ENCODE results near the gene MAN2B2.
"Not testable (repeated sequence)": the region's sequence is repeated elsewhere in the genome, so short reads cannot be mapped to it uniquely, and the experiment has no call there.

MAN2B2 gene

DNA sequence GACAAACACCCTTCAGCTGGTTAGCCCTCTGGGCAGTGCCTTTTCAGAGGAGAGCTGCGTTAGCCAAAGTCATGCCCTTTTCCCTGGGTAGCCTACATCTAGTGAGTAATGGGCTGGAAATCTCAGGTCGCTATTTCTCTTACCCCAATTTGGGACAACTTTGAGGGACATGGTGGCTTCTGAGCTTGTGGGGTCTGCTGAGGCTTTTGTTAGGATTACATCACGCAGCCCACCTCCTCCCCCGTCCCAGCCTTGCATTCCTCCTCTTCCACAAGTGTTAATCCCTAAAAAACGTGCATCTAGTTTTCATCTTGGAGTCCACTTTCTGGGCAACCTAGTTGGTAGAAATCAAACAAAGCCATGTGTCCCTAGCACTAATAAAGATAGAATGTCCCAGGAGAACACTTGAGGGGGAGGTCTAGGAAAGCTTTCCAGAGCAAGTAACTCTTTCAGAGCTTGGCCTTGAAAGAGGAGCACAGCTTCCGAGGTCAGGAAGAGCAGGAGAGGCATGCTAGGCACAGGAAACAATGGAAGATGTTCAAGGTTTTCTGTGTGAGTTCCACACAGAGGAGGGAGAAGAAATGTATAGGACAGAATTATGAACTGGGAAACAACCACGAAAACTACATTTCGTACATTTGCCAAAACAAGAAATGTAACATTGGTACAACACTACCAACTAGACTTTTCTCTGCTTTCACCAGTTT, 68.3 kb downstream of the MAN2B2 start:
- no peak for DNase-seq (ENCODE audit: low read depth)

DNA sequence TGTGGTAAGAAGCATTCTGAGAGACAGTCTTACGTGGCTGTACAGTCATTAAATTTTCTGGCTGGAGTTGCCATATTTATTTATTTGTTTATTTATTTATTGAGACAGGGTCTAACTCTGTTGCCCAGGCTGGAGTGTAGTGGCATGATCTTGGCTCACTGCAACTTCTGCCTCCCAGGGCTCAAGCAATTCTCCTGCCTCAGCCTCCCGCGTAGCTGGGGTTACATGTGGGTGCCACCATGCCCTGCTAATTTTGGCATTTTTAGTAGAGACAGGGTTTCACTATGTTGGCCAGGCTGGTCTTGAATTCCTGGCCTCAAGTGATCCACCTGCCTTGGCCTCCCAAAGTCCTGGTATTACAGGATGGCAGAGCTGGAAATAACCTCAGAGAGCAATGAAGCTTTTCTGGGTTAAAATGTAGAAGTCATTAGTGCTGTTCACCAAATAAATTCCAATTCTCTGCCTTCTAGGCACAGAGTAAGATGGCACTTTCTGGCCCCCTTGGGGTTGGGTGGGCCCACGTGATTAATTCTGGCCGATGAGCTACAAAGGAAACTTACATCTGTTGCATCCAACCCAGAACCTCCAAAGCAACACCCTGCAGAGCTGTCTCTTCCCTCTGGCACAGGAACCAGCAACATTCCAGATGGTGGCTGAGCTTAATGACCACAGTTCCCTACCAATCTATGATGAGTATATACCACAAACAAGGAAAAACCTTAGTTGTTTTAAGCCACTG, 70.0 kb downstream of the MAN2B2 start:
- no peak for DNase-seq (ENCODE audit: low read depth)

GRCh38 chr4:6647169-6647568, 72.2 kb downstream of the MAN2B2 start:
- DNase-seq (ENCODE audit: low read depth) = no peak

DNA sequence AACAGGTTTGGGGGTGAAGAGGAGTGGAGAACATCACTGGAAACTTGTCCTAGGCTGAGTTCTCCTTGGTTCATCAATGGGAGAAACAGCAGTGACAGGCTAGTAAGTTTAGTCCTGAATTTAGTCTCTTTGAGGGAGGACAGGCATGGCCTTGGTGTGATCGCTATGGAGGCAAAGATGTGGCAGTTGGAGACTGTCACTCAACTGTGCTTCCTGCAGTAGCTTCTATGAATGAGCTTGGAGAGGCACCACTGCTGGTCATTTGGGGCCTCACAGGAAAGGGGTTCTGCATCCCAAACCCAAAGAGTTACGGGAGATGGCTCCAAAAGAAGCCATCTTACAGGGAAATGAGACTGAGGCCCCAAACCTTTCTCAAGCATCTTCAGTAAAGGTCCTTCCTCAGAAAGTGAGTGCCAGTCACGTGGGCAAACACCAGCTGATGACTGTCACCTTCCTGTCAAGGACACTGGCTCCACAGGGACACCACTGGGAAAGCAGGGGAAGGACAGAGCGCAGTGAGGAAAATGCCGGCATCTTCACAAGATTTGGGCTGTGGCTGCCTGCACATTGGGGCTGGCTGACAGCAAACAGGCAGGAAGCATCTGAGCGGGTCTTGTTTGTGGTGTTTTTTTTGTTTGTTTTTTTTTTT, 72.7 kb downstream of the MAN2B2 start:
- DNase-seq (ENCODE audit: low read depth) = no peak

DNA sequence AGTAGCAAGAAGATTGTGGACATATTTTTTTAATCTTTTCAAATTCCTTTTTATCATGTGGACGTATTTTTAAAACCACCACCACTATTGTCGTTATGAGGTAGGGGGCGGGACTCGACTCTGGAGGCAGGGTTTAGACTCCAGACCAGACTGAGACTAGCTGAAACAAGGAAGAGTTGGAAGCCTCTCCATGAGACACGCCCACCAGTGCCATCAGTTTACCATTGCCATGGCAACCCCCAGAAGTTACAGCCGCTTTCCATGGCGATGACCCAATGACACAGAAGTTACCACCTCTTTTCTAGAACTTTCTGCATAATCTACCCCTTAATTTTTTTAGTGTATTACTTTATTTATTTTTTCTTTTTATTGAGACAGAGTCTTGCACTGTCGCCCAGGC, 74.2 kb downstream of the MAN2B2 start:
- DNase-seq (ENCODE audit: low read depth) = no peak

GRCh38 chr4:6654211-6654610, 79.2 kb downstream of the MAN2B2 start:
- not testable (repeated sequence) for DNase-seq (ENCODE audit: low read depth)

- not testable (repeated sequence) for DNase-seq (ENCODE audit: low read depth)
These were observed 80.3 kb downstream of the MAN2B2 start for GRCh38 chr4:6655291-6655690.

DNA sequence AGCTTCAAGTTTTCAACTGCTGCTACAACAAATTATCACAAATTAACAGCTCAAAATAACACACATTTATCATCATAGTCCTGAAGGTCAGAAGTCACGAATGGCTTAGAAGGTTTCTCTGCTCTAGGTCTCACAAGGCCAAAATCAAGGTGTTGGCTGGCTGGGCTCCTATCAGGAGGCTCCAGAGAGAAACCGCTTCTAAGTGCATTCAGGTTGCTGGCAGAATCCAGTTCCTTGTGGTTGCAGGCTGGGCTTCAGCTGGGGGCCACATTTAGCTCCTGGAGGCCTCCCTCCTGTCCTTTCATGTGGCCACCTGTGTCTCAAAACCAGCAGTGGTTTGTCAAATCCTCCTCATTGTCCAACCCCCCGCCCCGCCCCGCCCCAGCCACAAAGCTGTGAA, 80.9 kb downstream of the MAN2B2 start:
- DNase-seq (ENCODE audit: low read depth) = no peak

GRCh38 chr4:6657242-6658208, 82.5 kb downstream of the MAN2B2 start:
- DNase-seq (ENCODE audit: low read depth) = no peak

GRCh38 chr4:6658209-6658595, 83.2 kb downstream of the MAN2B2 start:
- DNase-seq (ENCODE audit: low read depth) = no peak

DNA sequence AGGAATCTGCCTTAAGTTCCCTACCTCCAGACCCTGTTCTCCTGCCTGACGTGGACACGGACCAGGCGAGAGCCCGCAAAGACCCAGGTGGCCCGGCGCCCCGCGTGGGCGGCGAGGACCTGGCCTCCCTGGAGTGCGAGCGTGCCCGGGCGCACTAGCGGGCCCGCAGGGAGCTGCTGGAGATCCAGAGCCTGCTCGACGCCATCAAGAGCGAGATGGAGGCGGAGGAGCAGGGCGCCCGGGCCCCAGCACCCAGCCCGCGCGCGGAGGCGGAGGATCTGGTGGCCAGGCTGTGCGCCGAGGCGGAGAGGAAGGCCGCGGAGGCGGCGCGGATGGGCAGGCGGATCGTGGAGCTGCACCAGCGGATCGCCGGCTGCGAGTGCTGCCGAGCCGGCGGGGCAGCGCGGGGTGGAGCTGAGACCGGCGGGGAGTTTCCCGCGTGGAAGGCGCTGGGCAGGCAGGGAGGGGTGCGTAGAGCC, 83.6 kb downstream of the MAN2B2 start:
- no peak for DNase-seq (ENCODE audit: low read depth)

DNA sequence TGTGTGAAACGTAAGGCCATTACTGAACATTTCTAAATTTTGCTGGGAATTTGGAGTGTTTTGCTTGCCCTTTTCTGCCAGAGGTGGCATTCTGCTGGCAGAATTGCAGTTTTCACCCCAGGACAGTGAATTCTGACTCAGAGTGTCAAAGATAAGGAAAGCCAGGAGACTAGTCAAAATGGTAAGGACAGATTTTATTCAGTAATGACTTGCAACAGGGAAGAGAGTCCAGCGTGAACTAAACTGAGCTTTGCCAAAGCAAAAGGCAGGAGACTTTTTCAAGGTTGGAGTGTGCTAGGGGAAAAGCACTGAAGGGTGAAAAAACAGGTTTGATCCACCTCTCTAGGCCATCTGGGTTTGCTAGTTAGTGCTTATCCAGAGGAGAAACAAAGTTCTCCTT, 84.9 kb downstream of the MAN2B2 start:
- DNase-seq (ENCODE audit: low read depth) = no peak

- no peak for DNase-seq (ENCODE audit: low read depth)
These were observed 85.4 kb downstream of the MAN2B2 start for GRCh38 chr4:6660430-6660829.

GRCh38 chr4:6662591-6662990, 87.6 kb downstream of the MAN2B2 start:
- no peak for DNase-seq (ENCODE audit: low read depth)

DNA sequence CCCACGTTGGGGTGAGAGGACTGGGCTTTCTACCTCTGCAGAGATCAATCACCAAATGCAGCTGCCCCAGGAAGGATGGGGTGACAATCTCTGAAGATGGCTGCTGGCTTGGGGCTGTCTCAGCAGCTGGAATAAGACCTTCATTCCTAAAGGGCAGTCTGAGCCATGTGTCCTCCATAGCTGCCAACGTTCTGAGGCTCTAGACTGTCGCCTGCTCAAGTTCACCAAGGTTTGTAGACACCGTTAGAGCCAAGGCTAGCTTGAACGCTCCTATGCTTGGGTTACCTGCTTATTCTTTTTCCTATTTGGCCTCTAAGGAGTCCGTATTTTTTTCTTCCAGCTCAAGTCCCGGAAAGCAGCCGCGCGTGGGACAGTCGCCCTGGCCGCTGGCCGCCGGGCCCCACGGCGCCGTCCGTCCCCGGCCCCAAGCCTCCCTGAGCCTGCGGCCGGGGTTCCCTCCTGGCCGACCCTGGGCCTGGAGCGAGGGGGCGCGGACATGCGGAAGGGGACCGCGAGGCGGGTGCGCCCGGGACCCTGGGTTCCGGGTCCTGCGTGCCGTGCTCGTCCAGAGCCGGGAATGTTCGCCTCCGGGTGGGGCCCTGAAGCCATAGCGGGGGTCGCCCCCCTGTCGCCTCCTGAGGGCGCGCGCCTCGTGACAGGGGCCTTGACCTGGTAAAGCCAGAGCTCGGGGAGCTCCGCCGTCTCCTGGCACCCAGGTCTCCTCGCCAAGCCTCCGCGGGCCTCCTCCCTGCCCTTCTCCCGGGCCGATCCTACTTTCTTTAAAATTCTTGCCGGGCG, 88.8 kb downstream of the MAN2B2 start:
- no peak for DNase-seq (ENCODE audit: low read depth)

GRCh38 chr4:6665320-6665654, 90.3 kb downstream of the MAN2B2 start:
- no peak for DNase-seq (ENCODE audit: low read depth)

DNA sequence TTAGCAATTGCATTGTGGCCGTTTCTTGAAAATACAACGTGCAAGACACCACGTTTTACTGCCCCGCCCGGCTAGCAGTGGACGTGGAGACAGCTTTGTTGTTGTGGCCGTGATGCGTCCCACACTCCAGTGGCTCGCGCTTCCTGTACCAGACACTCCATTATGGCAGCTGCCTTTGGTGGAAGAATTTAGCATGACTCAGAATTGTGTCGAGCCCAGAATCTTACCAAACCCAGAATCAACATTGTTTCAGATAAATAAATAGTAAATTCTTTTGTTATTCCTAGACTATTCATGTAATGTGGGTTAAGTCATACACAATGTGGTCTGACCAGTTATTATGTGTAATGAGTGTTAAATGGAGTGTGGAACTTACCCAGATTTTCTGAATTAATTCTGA, 93.4 kb downstream of the MAN2B2 start:
- DNase-seq (ENCODE audit: low read depth) = no peak

- DNase-seq (ENCODE audit: low read depth) = no peak
These were observed 96.7 kb downstream of the MAN2B2 start for GRCh38 chr4:6671648-6672047.

DNA sequence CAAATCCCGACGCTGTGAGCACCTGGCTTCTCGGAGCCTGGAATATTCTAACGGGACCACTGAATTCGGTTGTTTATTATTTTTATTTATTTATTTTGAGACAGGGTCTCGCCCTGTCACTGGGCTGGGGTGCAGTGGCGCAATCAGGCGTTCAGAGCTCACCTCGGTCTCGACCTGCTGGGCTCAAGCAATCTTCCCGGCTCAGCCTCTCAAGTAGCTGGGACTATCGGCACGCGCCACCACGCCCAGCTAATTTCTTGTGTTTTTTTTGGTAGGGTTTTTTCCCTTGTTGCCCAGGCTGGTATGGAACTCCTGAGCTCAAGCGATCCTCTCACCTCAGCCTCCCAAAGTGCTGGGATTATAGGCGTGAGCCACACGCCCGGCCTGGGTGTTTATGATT, 97.1 kb downstream of the MAN2B2 start:
- DNase-seq (ENCODE audit: low read depth) = no peak

- DNase-seq (ENCODE audit: low read depth) = not testable (repeated sequence)
These were observed 97.7 kb downstream of the MAN2B2 start for GRCh38 chr4:6672541-6673190.

All from CMK (cell line).